Neuronal stem cell (in vitro differentiated cells): ENCODE measurements around the gene RAB35.

Source experiments
- DNase-seq: peaks from one replicate; pipeline ENCODE4 v3.0.0-alpha.2; 2013; ENCODE audit warnings: low spot score
- H2AFZ ChIP-seq: one replicate; pipeline ENCODE4 v1.6.1; 2013; ENCODE audit warnings: mild to moderate bottlenecking, low read length, inconsistent platforms
- H2AK5ac ChIP-seq: 2 replicates; pipeline ENCODE4 v1.6.1; 2013; ENCODE audit warnings: low read depth, mild to moderate bottlenecking, inconsistent platforms, low read length, moderate library complexity, mixed read lengths
- H2BK120ac ChIP-seq: 2 replicates; pipeline ENCODE4 v1.6.1; 2013; ENCODE audit warnings: low read depth, mild to moderate bottlenecking, inconsistent platforms, low read length, moderate library complexity, mixed read lengths
- H2BK12ac ChIP-seq: one replicate; pipeline ENCODE4 v1.6.1; 2013; ENCODE audit warnings: low read length, inconsistent platforms
- H2BK15ac ChIP-seq: 2 replicates; pipeline ENCODE4 v1.6.1; 2013; ENCODE audit warnings: mild to moderate bottlenecking, low read length, inconsistent platforms, mixed read lengths
- H2BK5ac ChIP-seq: one replicate; pipeline ENCODE4 v1.6.1; 2013; ENCODE audit warnings: inconsistent platforms, mild to moderate bottlenecking, low read length, moderate library complexity
- H3K14ac ChIP-seq: one replicate; pipeline ENCODE4 v1.6.1; 2013; ENCODE audit warnings: low read length, inconsistent platforms
- H3K18ac ChIP-seq: 2 replicates; pipeline ENCODE4 v1.6.1; 2013; ENCODE audit warnings: low read length, inconsistent platforms
- H3K23ac ChIP-seq: 2 replicates; pipeline ENCODE4 v1.6.1; 2013; ENCODE audit warnings: low read depth, mild to moderate bottlenecking, mixed read lengths, low read length, inconsistent platforms; ENCODE audit not compliant: poor library complexity
- H3K27ac ChIP-seq: replicated peaks from 3 replicates; pipeline ENCODE4 v1.5.1; 2013; ENCODE audit warnings: low read length, inconsistent platforms
- H3K27me3 ChIP-seq, 3 experiments: 2 replicates each; pipeline ENCODE4 v1.6.1; 2013; ENCODE audit warnings: low read length in 3 of 3, mild to moderate bottlenecking in 2 of 3, inconsistent platforms in 1 of 3, low read depth in 1 of 3, mixed read lengths in 1 of 3, moderate library complexity in 1 of 3; ENCODE audit not compliant: control insufficient read depth in 3 of 3, insufficient read depth in 3 of 3
- H3K36me3 ChIP-seq, 2 donors: replicated peaks in 1 of 2; 2 replicates each; pipeline ENCODE4 v1.6.1; 2013; ENCODE audit warnings: low read length in 2 of 2; ENCODE audit not compliant: control insufficient read depth in 2 of 2, insufficient read depth in 2 of 2
- H3K4ac ChIP-seq: 2 replicates; pipeline ENCODE4 v1.6.1; 2013; ENCODE audit warnings: inconsistent platforms, mild to moderate bottlenecking, low read length, moderate library complexity
- H3K4me1 ChIP-seq, 2 donors: 1 replicate in 1 of 2; 2 replicates in 1 of 2; pipeline ENCODE4 v1.6.1; 2013; ENCODE audit warnings: low read length in 2 of 2, low read depth in 1 of 2; ENCODE audit not compliant: control insufficient read depth in 2 of 2, insufficient read depth in 1 of 2
- H3K4me2 ChIP-seq: one replicate; pipeline ENCODE4 v1.6.1; 2013; ENCODE audit warnings: mild to moderate bottlenecking, low read length, inconsistent platforms; ENCODE audit not compliant: insufficient read depth, poor library complexity, severe bottlenecking
- H3K4me3 ChIP-seq, 2 donors: 2 replicates each; pipeline ENCODE4 v1.5.1; 2013; ENCODE audit warnings: low read length in 2 of 2, mild to moderate bottlenecking in 2 of 2, inconsistent platforms in 1 of 2, moderate library complexity in 1 of 2
- H3K79me1 ChIP-seq: one replicate; pipeline ENCODE4 v1.6.1; 2013; ENCODE audit warnings: low read depth, mild to moderate bottlenecking, inconsistent platforms, low read length, moderate library complexity
- H3K9ac ChIP-seq: one replicate; pipeline ENCODE4 v1.6.1; 2013; ENCODE audit warnings: mild to moderate bottlenecking, low read depth, low read length, inconsistent platforms; ENCODE audit not compliant: poor library complexity
- H3K9me3 ChIP-seq, 2 donors: replicated peaks in 1 of 2; 2 replicates each; pipeline versions ENCODE3 to v1.6.1; 2013; ENCODE audit warnings: low read length in 2 of 2, mild to moderate bottlenecking in 2 of 2, inconsistent platforms in 1 of 2, low read depth in 1 of 2, mixed read lengths in 1 of 2, moderate library complexity in 1 of 2; ENCODE audit not compliant: control insufficient read depth in 2 of 2, insufficient read depth in 1 of 2
- H4K8ac ChIP-seq: one replicate; pipeline ENCODE4 v1.6.1; 2013; ENCODE audit warnings: low read depth, mild to moderate bottlenecking, inconsistent platforms, low read length, moderate library complexity
- H4K91ac ChIP-seq: one replicate; pipeline ENCODE4 v1.6.1; 2013; ENCODE audit warnings: low read length, low read depth, mild to moderate bottlenecking, inconsistent platforms; ENCODE audit not compliant: poor library complexity
- WGBS, 2 donors: extraction: QIAGEN DNeasy Blood & Tissue Kit; methylation state at CpG; one replicate each; pipeline ENCODE4 v1.1.7; 2013; ENCODE audit warnings: missing lambda C conversion rate in 2 of 2, mixed read lengths in 1 of 2; ENCODE audit not compliant: insufficient read length in 2 of 2, insufficient replicate concordance in 1 of 2; ENCODE audit errors: extremely low coverage in 2 of 2; 5-methylcytosine and 5-hydroxymethylcytosine counted together

The RAB35 gene

GRCh38 chr12:120075034-120075616 is 41.4 kb downstream of the RAB35 start:
- no peak overlapping the region for H3K23ac ChIP-seq
- H2AFZ ChIP-seq: no peak overlapping the region
- no peak overlapping the region for H3K18ac ChIP-seq
- no peaks in the 10 kb centered on the region for H3K36me3 ChIP-seq
- no peak overlapping the region for H3K9ac ChIP-seq
- H3K4ac ChIP-seq: no peak overlapping the region
- no peaks in the 10 kb centered on the region for H3K9me3 ChIP-seq
- no peak overlapping the region for H3K4me3 ChIP-seq
- no peak overlapping the region for H2BK5ac ChIP-seq
- H3K4me1 ChIP-seq: no peaks in the 10 kb centered on the region
- H2BK12ac ChIP-seq: no peak overlapping the region
- H2AK5ac ChIP-seq: no peak overlapping the region
- no peak overlapping the region for H4K91ac ChIP-seq
- no peaks in the 10 kb centered on the region for H3K79me1 ChIP-seq
- no peak overlapping the region for H3K4me2 ChIP-seq
- no peak for DNase-seq
- H3K27ac ChIP-seq: no peak overlapping the region
- peaks cover 0 to 9% (median 0%) of the 10 kb centered on the region in 3 experiments for H3K27me3 ChIP-seq
- WGBS, 2 donors: no CpG with 5 or more reads among the region's 7 CpGs
- no peak overlapping the region for H2BK15ac ChIP-seq
- H3K14ac ChIP-seq: no peak overlapping the region
- no peak overlapping the region for H2BK120ac ChIP-seq
- H4K8ac ChIP-seq: no peak overlapping the region

- Histone ChIP-seq H3K23ac (no peak overlapping the region), H3K4ac (no peak overlapping the region), H2BK12ac (peak overlapping the region; percentile 76), H4K91ac (no peak overlapping the region), H3K14ac (no peak overlapping the region), H3K18ac (no peak overlapping the region), H2AK5ac (no peak overlapping the region), H3K4me3 (no peak overlapping the region), H2AFZ (no peak overlapping the region), H3K4me2 (no peak overlapping the region), H2BK120ac (no peak overlapping the region), H3K4me1 (peaks cover 0 to 1% of the 10 kb centered on the region in 2 donors), H2BK15ac (no peak overlapping the region), H3K27me3 (no peaks in the 10 kb centered on the region), H3K36me3 (no peaks in the 10 kb centered on the region), H3K27ac (no peak overlapping the region), H3K9me3 (no peaks in the 10 kb centered on the region), H4K8ac (no peak overlapping the region), H3K9ac (no peak overlapping the region), H2BK5ac (no peak overlapping the region), H3K79me1 (no peaks in the 10 kb centered on the region)
- no peak for DNase-seq
- WGBS, 2 donors: no CpG with 5 or more reads among the region's 18 CpGs
These were observed 43.9 kb downstream of the RAB35 start for GRCh38 chr12:120072472-120073249.

DNA sequence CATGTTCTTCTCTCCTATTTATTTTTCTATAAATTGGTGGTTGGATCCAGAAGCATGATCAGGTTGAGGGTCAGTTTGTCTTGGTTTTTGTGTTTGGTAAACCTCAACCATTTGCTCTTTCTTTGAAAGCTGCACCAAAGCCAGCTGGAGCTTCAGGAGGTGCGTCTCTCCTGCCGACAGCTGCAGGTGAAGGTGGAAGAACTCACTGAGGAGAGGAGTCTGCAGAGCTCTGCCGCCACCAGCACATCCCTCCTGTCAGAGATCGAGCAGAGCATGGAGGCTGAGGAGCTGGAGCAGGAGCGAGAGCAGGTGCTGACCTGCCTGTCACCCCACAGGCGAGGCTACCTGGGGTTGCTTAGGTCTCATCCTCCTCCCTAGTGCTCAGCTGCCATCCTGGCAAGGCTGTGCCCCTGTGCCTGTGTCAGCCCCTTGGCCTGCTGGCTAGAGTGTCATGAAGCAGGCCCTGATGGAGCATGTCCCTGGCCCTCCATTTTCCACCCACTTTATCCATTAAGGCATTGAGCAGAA is 45.0 kb downstream of the RAB35 start:
- H3K23ac ChIP-seq: peak overlapping the region; percentile 44
- WGBS, 2 donors: no CpG with 5 or more reads among the region's 6 CpGs
- H3K4me1 ChIP-seq: peaks cover 0 to 1% of the 10 kb centered on the region in 2 donors
- no peak overlapping the region for H3K4ac ChIP-seq
- no peak overlapping the region for H4K8ac ChIP-seq
- H3K18ac ChIP-seq: peak overlapping the region; percentile 39
- no peak overlapping the region for H2BK5ac ChIP-seq
- H3K79me1 ChIP-seq: no peaks in the 10 kb centered on the region
- no peak overlapping the region for H3K14ac ChIP-seq
- H3K36me3 ChIP-seq: no peaks in the 10 kb centered on the region
- H2AFZ ChIP-seq: no peak overlapping the region
- no peaks in the 10 kb centered on the region for H3K27me3 ChIP-seq
- no peak overlapping the region for H3K4me3 ChIP-seq
- H4K91ac ChIP-seq: no peak overlapping the region
- no peak overlapping the region for H3K4me2 ChIP-seq
- H3K27ac ChIP-seq: no peak overlapping the region
- no peak overlapping the region for H2AK5ac ChIP-seq
- H3K9ac ChIP-seq: no peak overlapping the region
- H2BK120ac ChIP-seq: no peak overlapping the region
- no peaks in the 10 kb centered on the region for H3K9me3 ChIP-seq
- no peak overlapping the region for H2BK12ac ChIP-seq
- H2BK15ac ChIP-seq: no peak overlapping the region
- DNase-seq: no peak

DNA sequence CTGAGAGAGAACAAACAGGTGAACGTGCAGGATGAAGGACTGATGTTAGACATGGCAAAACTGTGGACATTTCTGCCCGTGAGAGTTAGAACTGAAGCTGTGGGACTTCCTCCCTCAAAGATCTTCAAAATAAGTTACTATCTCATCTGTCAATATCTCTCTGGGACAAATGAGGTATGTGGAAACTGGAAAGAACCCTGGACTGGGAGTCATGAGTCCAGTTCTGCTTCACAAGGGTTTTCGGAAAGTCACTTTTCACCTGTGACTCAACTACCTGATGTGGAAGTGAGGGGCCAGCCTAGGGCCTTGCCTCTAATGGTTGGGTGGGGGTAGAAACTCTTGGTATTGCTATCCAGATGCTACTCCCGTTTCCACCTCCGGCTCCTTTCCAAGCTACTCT is 47.3 kb downstream of the RAB35 start:
- Histone ChIP-seq H3K27me3 (no peaks in the 10 kb centered on the region), H3K4me3 (no peak overlapping the region), H2BK12ac (no peak overlapping the region), H2BK5ac (no peak overlapping the region), H2BK15ac (no peak overlapping the region), H3K27ac (no peak overlapping the region), H3K4ac (no peak overlapping the region), H4K91ac (no peak overlapping the region), H4K8ac (no peak overlapping the region), H3K9ac (no peak overlapping the region), H3K4me2 (no peak overlapping the region), H3K18ac (no peak overlapping the region), H3K14ac (no peak overlapping the region), H2BK120ac (no peak overlapping the region), H2AFZ (no peak overlapping the region), H2AK5ac (no peak overlapping the region), H3K23ac (no peak overlapping the region), H3K9me3 (no peaks in the 10 kb centered on the region), H3K79me1 (no peaks in the 10 kb centered on the region), H3K4me1 (peaks cover under 1 to 6% of the 10 kb centered on the region in 2 donors), H3K36me3 (no peaks in the 10 kb centered on the region)
- no CpG with 5 or more reads among the region's 5 CpGs for WGBS, 2 donors
- no peak for DNase-seq
